ENCODE measurements around the gene HP. TPM values are rescaled to one million over a fixed set of nuclear protein-coding genes. Genes with fewer than 3 reads are reported as not detected.

Gene HP
- total RNA-seq, 1 donor from 2014 or later: not detected

DNA sequence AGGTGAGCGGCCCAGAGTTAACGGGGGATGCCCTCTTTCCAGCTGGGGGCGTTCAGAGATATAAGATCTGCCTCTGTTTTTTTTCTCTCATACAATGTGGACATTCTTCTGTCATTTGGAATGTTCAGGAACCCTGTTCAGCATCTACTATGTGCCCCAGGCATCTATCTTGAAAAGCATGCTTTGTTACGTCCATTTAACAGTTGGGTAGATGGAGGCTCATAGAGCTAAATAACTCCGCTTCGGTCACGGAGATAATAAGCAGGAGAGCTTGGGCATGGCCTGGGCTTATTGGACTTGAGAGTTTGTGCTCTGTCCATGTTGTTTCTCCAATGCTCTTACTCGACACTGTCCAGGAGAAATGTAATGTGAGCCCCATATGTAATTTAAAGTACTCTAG is 39.6 kb upstream of the HP start:
- DNase-seq (ENCODE audit: low read depth): no peak
- H3K4me3 ChIP-seq (ENCODE audit: low read depth, low read length): no peak overlapping the region
- TF ChIP-seq, protein P1, sequence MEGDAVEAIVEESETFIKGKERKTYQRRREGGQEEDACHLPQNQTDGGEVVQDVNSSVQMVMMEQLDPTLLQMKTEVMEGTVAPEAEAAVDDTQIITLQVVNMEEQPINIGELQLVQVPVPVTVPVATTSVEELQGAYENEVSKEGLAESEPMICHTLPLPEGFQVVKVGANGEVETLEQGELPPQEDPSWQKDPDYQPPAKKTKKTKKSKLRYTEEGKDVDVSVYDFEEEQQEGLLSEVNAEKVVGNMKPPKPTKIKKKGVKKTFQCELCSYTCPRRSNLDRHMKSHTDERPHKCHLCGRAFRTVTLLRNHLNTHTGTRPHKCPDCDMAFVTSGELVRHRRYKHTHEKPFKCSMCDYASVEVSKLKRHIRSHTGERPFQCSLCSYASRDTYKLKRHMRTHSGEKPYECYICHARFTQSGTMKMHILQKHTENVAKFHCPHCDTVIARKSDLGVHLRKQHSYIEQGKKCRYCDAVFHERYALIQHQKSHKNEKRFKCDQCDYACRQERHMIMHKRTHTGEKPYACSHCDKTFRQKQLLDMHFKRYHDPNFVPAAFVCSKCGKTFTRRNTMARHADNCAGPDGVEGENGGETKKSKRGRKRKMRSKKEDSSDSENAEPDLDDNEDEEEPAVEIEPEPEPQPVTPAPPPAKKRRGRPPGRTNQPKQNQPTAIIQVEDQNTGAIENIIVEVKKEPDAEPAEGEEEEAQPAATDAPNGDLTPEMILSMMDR (conservative IDR thresholded peaks at IDR 0.05; ENCODE audit: low read depth, low read length): no peak

DNA sequence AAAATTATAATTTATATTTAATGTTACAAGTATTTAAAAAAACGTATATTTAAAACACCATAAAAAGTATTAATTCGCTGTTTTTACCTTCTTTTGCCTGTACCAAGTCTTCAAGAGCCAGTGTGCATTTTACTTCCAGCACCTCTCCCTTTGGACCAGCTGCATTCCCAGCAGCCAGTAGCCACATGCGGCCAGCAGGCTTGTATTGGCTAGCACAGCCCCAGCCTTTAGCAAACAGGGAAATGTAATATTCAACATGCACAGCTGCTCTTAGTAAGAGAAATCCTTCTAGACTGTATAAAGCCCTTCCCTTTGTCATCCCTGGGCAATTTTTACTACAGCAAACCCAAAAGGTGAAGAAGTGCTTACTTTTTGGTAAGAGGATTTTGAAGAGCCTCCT is 39.2 kb upstream of the HP start:
- no peak for DNase-seq (ENCODE audit: low read depth)
- TF ChIP-seq, protein P1 (conservative IDR thresholded peaks at IDR 0.05; ENCODE audit: low read depth, low read length): no peak
- no peak overlapping the region for H3K4me3 ChIP-seq (ENCODE audit: low read depth, low read length)

DNA sequence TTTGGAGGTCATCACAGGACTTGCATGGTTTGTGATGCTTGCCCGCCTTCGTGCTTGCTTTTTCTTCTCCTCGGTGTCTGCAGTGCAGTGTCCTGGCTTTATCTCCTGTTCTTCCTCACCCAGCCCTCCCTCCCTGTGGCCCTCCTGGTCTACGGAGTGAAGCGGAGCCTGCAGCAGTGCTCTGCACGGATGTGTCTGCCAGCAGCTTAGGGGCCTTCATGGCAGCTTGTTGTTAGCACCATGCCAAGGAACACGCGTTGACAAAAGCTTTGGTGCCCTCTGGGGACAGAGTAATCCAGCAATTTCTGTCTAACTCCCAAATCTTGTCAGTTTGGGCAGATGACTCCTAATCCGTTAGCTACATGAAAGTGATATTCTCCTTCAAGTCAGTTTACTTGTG is 35.8 kb upstream of the HP start:
- TF ChIP-seq, protein P1 (conservative IDR thresholded peaks at IDR 0.05; ENCODE audit: low read depth, low read length): no peak
- H3K4me3 ChIP-seq (ENCODE audit: low read depth, low read length): no peak overlapping the region
- no peak for DNase-seq (ENCODE audit: low read depth)

DNA sequence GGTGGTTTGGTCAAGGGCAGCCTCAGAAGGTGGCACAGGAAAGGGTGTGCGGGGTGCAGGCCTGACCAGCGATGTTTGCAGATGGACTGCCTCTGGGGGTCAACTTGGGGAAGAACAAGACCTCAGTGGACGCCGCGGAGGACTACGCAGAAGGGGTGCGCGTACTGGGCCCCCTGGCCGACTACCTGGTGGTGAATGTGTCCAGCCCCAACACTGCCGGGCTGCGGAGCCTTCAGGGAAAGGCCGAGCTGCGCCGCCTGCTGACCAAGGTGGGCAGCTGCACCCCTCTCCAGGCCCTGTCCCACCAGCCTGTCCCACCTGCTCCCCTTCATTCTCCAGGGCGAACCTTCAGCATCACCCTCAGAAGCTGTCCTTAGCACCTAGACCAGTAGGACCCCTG is 33.3 kb upstream of the HP start:
- TF ChIP-seq, protein P1 (conservative IDR thresholded peaks at IDR 0.05; ENCODE audit: low read depth, low read length): no peak
- no peak overlapping the region for H3K4me3 ChIP-seq (ENCODE audit: low read depth, low read length)
- no peak for DNase-seq (ENCODE audit: low read depth)

DNA sequence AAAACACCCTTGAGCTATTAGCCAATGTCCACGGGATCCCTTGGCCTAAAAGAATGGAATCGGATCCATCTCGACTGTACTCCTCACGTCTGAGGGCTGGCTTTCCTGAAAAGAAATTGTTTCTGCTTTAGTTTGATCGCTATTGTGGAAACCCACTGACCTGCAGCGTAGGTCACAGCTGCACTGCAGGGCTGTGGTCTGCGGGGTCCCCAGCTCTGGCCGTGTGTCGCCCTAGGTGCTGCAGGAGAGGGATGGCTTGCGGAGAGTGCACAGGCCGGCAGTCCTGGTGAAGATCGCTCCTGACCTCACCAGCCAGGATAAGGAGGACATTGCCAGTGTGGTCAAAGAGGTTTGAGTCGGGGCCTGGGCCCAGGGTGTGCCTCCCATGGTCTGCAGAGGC is 32.2 kb upstream of the HP start:
- no peak overlapping the region for H3K4me3 ChIP-seq (ENCODE audit: low read depth, low read length)
- no peak for DNase-seq (ENCODE audit: low read depth)
- TF ChIP-seq, protein P1 (conservative IDR thresholded peaks at IDR 0.05; ENCODE audit: low read depth, low read length): no peak

DNA sequence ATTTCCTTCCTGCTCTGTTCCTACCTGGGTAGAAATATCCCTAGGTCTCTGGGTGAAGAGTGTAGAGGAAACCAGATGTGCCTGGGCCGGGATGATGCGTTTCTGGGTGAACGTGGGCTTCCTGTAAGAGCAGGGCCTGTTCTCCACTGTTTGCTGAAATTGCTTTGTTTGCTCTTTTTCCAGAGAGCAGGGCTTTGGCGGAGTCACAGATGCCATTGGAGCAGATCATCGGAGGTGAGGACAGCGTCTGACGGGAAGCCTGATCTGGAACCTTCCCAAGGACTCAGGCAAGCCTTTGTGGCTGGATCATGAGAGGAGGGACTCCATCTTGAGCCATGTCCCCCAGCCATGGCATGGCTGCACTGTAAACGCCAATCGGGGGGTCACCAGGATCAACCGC is 30.3 kb upstream of the HP start:
- DNase-seq (ENCODE audit: low read depth): no peak
- no peak overlapping the region for H3K4me3 ChIP-seq (ENCODE audit: low read depth, low read length)
- TF ChIP-seq, protein P1 (conservative IDR thresholded peaks at IDR 0.05; ENCODE audit: low read depth, low read length): no peak

DNA sequence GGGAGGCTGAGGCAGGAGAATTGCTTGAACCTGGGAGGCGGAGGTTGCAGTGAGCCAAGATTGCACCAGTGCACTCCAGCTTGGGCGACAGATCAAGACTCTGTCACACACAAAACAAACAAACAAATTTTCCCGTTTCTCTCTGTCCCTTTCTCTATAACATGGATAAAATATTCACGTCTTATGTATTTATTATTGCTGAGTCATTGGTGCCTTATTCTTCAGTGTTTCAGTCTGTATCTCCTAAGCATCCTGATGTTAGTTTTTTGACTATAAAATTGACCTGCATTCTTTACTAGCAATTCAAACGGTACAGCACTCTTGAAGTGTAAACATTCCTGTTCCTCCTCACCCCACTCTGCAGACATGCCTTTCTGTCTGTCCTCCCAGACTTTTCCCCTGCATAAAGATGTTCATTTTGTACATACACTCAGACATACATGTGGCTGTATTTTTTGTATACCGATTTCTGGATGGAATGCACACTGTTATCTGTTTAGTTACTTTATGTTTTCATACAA is 29.4 kb upstream of the HP start:
- H3K4me3 ChIP-seq (ENCODE audit: low read depth, low read length): no peak overlapping the region
- TF ChIP-seq, protein P1 (conservative IDR thresholded peaks at IDR 0.05; ENCODE audit: low read depth, low read length): no peak
- DNase-seq (ENCODE audit: low read depth): no peak
